Erythroblast (primary cell): ENCODE results near the gene STH.
"Not testable (repeated sequence)": the region's sequence is repeated elsewhere in the genome, so short reads cannot be mapped to it uniquely, and the experiment has no call there.

Experiments used
- DNase-seq, 2 experiments: peaks; one replicate each; lab custom pipeline; 2025; lab: John Stamatoyannopoulos, UW
- GATA1 ChIP-seq: IDR thresholded peaks from 2 replicates; pipeline ENCODE4 v1.6.1; 2011; ENCODE audit warnings: low read depth, mild to moderate bottlenecking, control low read depth, low read length, moderate library complexity
- POLR2A ChIP-seq: IDR thresholded peaks from 2 replicates; pipeline ENCODE4 v1.6.1; 2011; ENCODE audit warnings: mild to moderate bottlenecking, low read length

The STH gene, protein sequence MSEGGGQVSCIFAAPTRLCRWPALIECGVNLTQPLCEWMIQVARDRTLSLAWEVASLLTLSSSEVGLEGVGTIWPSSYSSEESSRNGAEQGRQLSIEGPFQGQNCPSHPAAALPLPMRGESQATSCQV

GRCh38 chr17:45998987-45999899, at the start of gene STH:
Gene STH, plus strand, starts transcription at chr17:45999250. Its CDS starts 30 bp downstream, at chr17:45999280.
- TF ChIP-seq POLR2A (no peak), GATA1 (no peak)
- DNase-seq = no peak

DNA sequence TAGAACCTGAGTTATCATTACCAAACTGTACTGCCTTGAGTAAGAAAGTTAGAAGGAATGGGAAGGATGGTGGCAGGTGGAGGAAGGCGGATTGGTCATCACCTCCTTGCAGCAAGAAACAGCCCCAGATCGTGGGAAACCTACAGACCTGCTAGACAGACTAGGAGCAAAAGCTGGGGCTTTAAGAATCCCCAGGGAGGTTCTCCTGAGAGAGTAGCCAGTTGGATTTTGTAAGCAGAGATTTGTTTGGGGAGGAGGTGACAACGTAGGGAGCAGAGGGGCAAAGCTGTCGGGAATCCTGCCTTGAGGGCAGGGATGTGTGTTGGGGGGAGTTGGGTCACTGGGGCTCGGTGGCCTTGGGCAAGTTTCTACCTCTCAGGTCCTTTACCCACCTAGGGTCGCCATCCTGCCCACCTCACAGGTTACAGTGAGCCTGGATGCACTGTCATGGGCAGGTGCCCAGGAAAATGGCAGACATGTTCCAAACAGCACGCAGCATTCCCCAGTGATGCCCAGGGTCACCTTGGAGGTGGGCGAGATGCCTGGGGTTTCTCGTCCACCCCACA, 49.2 kb upstream of the STH start:
- no peak for DNase-seq
- no peak for TF ChIP-seq GATA1
- no peak for TF ChIP-seq POLR2A

DNA sequence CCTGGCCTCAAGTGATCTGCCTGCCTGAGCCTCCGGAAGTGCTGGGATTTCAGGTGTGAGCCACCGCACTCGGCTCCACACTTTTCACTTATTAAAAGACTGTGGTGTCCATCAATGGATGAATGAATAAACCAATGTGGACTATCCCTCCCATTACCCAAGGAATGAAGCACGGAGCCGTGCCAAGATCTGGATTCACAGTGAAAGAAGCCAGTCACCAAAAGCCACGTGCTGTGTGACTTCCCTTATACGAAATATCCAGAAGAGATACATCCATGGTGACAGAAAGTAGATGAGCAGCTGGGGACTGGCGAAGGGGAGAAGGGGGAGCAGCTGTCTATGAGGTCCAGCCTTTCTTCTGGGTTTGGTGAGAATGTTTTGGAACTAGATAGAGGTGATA, 48.2 kb upstream of the STH start:
- TF ChIP-seq GATA1 = no peak
- no peak for TF ChIP-seq POLR2A
- DNase-seq = no peak

GRCh38 chr17:45951403-45951802, 47.6 kb upstream of the STH start:
- DNase-seq = no peak
- TF ChIP-seq POLR2A (no peak), GATA1 (no peak)

- TF ChIP-seq POLR2A (no peak), GATA1 (no peak)
Measured at GRCh38 chr17:45951941-45952340, 47.1 kb upstream of the STH start.

GRCh38 chr17:45952814-45953320, 46.2 kb upstream of the STH start:
- TF ChIP-seq POLR2A = no peak
- no peak for TF ChIP-seq GATA1

More at GRCh38 chr17:45951941-45952340, 47.1 kb upstream of the STH start:
- DNase-seq = no peak

GRCh38 chr17:45953561-45953960, 45.5 kb upstream of the STH start:
- TF ChIP-seq GATA1 (no peak), POLR2A (no peak)
- DNase-seq = no peak

More at GRCh38 chr17:45952814-45953320, 46.2 kb upstream of the STH start:
- DNase-seq = no peak

DNA sequence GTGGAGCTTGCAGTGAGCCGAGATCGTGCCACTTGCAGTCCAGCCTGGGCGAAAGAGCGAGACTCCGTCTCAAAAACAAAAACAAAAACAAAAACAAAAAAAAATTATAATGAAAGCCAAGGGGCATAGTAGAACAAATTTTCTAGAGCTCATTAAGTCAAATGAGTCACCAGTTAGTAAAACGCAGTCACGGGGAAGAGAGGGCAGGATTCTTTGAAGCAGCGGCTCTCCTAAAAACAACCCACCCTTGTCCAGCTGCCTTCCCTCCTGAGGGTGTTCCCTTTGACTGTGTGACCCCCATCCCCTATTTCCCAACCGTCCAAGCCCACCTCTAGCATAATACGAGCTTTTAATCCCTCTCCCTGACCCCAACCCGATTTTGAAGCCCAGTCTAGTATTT, 44.1 kb upstream of the STH start:
- TF ChIP-seq POLR2A = no peak
- TF ChIP-seq GATA1 = no peak
- DNase-seq = no peak

- DNase-seq = no peak
- TF ChIP-seq GATA1 (no peak), POLR2A (no peak)
Measured at GRCh38 chr17:45955326-45955725, 43.7 kb upstream of the STH start.

- TF ChIP-seq GATA1 (no peak), POLR2A (no peak)
- no peak for DNase-seq
Measured at GRCh38 chr17:45956090-45956489, 43.0 kb upstream of the STH start.

DNA sequence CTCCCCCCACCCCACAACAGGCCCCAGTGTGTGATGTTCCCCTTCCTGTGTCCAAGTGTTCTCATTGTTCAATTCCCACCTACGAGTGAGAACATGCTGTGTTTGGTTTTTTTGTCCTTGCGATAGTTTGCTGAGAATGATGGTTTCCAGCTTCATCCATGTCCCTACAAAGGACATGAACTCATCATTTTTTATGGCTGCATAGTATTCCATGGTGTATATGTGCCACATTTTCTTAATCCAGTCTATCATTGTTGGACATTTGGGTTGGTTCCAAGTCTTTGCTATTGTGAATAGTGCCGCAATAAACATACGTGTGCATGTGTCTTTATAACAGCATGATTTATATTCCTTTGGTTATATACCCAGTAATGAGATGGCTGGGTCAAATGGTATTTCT, 42.3 kb upstream of the STH start:
- not testable (repeated sequence) for DNase-seq

DNA sequence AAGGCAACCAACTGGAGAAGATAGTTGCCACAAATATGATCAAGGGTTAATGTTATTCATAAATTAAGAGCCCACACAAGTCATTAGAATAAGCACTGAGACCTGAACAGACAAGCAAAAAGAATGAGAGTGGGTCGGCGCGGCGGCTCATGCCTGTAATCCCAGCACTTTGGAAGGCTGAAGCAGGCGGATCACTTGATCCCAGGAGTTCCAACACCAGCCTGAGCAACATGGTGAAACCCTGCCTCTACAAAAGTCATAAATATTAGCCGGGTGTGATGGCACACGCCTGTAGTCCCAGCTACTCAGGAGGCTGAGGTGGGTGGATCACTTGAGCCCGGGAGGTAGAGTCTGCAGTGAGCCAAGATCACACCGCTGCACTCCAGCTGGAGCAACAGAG, 40.7 kb upstream of the STH start:
- no peak for DNase-seq
- TF ChIP-seq POLR2A (no peak), GATA1 (no peak)

DNA sequence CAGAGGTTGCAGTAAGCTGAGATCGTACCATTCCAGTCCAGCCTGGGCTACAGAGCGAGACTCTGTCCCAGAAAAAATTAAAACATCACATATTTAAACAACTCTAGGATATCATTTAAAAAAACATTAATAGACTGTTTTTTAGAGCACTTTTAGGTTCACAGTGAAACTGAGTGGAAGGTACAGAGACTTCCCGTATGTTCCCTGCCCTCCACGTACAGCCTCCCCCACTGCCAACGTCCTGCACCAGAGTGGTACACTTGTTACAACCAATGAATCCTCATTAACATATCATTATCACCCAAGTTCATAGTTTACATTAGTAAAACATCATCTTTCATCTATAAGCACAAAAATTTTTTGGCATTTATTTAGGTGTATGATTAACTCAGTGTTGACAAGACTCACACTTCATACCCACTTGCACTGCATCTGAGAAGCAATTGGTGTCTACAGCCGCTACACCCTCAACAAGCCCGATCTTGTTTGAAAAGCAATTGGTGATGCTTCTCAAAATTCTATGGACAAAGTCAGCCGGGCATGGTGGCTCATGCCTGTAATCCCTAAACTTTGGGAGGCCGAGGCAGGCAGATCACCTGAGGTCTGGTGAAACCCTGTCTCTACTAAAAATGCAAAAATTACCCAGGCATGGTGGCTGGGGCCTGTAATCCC, 39.9 kb upstream of the STH start:
- DNase-seq = no peak
- TF ChIP-seq GATA1 (no peak), POLR2A (no peak)

DNA sequence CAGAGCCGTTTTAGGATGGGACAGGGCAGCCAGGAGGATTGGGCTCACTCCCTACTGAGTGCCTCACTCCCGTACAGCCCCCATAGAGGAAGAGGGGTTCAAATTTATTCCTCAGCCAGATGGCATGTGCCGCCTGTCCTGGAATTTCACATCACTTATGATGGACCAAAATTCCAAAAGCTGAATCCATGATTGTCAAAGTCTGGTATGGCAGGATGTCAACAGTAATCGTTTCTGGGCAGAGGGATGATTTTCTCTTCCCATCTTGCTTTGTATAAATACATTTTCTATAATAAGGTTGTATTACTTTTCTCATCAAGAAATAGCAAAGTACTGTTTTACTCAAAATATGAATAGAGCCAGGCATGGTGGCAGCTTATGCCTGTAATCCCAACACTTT, 38.7 kb upstream of the STH start:
- no peak for DNase-seq
- TF ChIP-seq GATA1 (no peak), POLR2A (no peak)
